SK-N-SH treated with all-trans-retinoic acid at 6 μM for 48 hours (cell line): Measurements from ENCODE around the gene ATP9A.
"Not testable (repeated sequence)": the region's sequence is repeated elsewhere in the genome, so short reads cannot be mapped to it uniquely, and the experiment has no call there.

Source experiments
- BACH2 ChIP-seq: fragments of 250-450 bp; sonication (Bioruptor Pico); IDR thresholded peaks from 2 replicates; pipeline ENCODE4 v1.9.0; 2021; ENCODE audit warnings: mild to moderate bottlenecking, borderline replicate concordance
- GLIS3 ChIP-seq: fragments of 250-450 bp; sonication (Bioruptor Pico); IDR thresholded peaks from 2 replicates; pipeline ENCODE4 v1.5.0; 2020; ENCODE audit warnings: mild to moderate bottlenecking, moderate library complexity
- ISL1 ChIP-seq: fragments of 250-450 bp; sonication (Bioruptor Pico); IDR thresholded peaks from 2 replicates; pipeline ENCODE4 v2.1.2; 2022; ENCODE audit warnings: mild to moderate bottlenecking, moderate library complexity
- OSR1 ChIP-seq: fragments of 250-450 bp; sonication (Bioruptor Pico); IDR thresholded peaks from 2 replicates; pipeline ENCODE4 v1.8.0; 2022; ENCODE audit warnings: moderate library complexity, mild to moderate bottlenecking, inconsistent platforms
- ZFP30 ChIP-seq: fragments of 450-650 bp; formaldehyde crosslinking; IDR thresholded peaks from 2 replicates; pipeline ENCODE4 v1.5.0; 2022; ENCODE audit warnings: mild to moderate bottlenecking, moderate library complexity
- ZNF565 ChIP-seq: fragments of 450-650 bp; formaldehyde crosslinking; conservative IDR thresholded peaks from 2 replicates; pipeline ENCODE4 v1.5.0; 2020; ENCODE audit warnings: low read depth, mild to moderate bottlenecking, moderate library complexity

DNA sequence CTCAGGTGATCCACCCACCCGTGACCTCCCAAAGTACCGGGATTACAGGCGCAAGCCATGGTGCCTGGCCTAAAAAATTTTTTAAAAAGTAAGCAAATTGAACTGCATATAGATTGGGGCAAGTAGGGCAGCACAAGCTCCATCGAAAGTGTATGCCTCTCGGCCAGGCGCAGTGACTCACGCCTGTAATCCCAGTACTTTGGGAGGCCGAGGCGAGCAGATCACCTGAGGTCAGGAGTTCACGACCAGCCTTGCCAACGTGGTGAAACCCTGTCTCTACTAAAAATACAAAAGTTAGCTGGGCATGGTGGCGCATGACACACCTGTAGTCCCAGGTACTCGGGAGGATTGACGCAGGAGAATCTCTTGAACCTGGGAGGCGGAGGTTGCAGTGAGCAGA is 29.9 kb downstream of the ATP9A start:
- not testable (repeated sequence) for TF ChIP-seq ISL1, GLIS3, BACH2, ZFP30, OSR1, ZNF565 (CRISPR knock-in tag)
